Thyroid gland (tissue), 4 donors: ENCODE results near the gene UCKL1.

Experiments
- CTCF ChIP-seq, 6 experiments: fragments of 200-600 bp in 3 of 6; fragments of 450-650 bp in 3 of 6; sonication (generic) in 3 of 6; IDR thresholded peaks; one replicate each; pipeline ENCODE4 v1.5.1; 2016 to 2019; ENCODE audit warnings: antibody characterized with exemption in 6 of 6, mild to moderate bottlenecking in 2 of 6, inconsistent platforms in 1 of 6, moderate library complexity in 1 of 6
- POLR2A ChIP-seq, 2 donors: fragments of 450-650 bp; IDR thresholded peaks; one replicate each; pipeline ENCODE4 v1.6.1; 2017; ENCODE audit warnings: antibody characterized with exemption in 2 of 2, mild to moderate bottlenecking in 2 of 2, moderate library complexity in 1 of 2

- TF ChIP-seq CTCF (IDR thresholded peaks at IDR 0.05) (no peak), POLR2A (IDR thresholded peaks at IDR 0.05) (peak in 1 of 2 donors; percentile 6)
Observed at GRCh38 chr20:63890616-63891015, 65.6 kb downstream of the UCKL1 start.
